ENCODE measurements around the gene UCN2. TPM values are rescaled to one million over a fixed set of nuclear protein-coding genes. Genes with fewer than 3 reads are reported as not detected.
"Not testable (repeated sequence)": the region's sequence is repeated elsewhere in the genome, so short reads cannot be mapped to it uniquely, and the experiment has no call there.

The UCN2 gene
- polyA plus RNA-seq, 4 donors: 0.40 to 0.65 (median 0.51) TPM; not detected in 1

DNA sequence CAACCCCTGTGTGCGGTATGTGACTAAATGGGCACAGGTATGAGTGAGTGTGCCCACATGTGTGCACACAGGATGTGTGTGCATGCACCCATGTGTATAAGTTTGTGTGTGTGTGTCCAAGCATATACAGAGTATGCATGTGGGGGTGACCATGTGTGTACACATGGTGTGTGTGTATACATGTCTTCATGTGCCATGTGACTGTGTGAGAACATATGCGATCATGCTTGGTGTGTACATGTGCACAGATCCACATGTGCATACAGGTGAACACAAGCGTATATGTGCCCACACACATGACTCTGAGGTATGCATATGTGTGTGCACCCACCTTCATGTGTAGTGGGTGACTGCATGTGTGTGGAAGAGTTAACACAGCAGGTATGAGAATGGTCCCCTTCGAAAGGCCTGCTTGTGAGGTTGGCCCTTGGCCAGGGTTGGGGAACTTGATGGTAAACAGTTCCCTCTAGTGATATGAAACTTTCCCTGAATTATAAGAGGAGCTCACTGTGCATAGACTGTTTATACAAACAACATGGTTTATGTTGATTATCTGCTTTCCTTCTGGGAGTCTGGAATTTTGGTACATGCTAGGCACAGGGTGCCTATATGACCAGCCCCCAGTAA is 17.3 kb downstream of the UCN2 start:
- no peak for DNase-seq (ENCODE audit: low read depth in 4 of 4, low spot score in 2 of 4)

GRCh38 chr3:48544141-48544540 is 19.4 kb downstream of the UCN2 start:
- DNase-seq (ENCODE audit: low read depth in 4 of 4, low spot score in 2 of 4): no peak

GRCh38 chr3:48543271-48543866 is 20.2 kb downstream of the UCN2 start:
- no peak for DNase-seq (ENCODE audit: low read depth in 4 of 4, low spot score in 2 of 4)

- no peak for DNase-seq (ENCODE audit: low read depth in 4 of 4, low spot score in 2 of 4)
Measured at GRCh38 chr3:48538451-48538850, 25.1 kb downstream of the UCN2 start.

- no peak for DNase-seq (ENCODE audit: low read depth in 4 of 4, low spot score in 2 of 4)
Measured at GRCh38 chr3:48536785-48537184, 26.8 kb downstream of the UCN2 start.

GRCh38 chr3:48536116-48536515 is 27.5 kb downstream of the UCN2 start:
- DNase-seq (ENCODE audit: low read depth in 4 of 4, low spot score in 2 of 4): no peak

DNA sequence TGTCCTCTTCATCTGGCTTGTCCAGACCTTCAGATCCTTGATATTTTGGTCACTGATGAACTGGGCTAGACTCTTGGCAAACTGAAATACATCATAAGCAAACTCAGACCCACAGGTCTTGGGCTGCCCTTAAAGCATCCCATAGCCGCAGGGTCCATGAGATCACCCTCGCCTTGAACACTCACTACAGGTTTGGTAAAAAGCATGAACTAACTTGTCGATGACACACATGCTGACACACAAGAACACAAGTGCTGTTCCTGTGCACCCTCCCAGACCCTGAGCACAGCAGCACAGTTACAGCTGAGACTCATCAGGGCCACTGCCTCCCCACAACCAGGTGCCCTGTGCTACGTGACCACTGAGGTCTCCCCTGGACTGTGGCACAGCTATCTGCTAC is 28.0 kb downstream of the UCN2 start:
- no peak for DNase-seq (ENCODE audit: low read depth in 4 of 4, low spot score in 2 of 4)

- DNase-seq (ENCODE audit: low read depth in 4 of 4, low spot score in 2 of 4): no peak
Measured at GRCh38 chr3:48532977-48533337, 30.6 kb downstream of the UCN2 start.

DNA sequence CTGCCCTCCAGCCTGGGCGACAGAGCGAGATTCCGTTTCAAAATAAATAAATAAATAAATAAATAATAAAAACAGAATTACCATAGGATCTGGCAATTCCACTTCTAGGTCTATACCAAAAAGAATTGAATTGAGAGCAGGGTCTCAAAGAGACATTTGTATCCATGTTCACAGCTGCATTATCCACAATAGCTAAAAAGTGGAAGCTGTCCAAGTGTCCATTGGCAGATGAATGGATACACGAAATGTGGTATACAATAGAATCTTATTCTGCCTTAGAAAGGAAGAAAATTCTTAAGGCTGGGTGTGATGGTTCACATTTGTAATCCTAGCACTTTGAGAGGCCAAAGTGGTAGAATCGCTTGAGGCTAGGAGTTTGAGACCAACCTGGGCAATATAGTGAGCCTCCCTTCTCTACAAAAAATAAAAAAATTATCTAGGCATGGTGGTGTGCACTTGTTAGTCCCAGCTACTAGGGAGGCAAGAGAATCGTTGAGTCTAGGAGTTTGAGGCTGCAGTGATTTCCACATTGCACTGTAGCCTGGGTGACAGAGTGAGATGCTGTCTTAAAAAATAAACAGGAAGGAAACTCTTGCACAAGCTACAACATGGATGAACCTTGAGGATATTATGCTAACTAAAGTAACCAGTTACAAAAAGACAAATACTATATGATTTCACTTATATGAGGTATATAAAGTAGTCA is 31.2 kb downstream of the UCN2 start:
- DNase-seq (ENCODE audit: low read depth in 4 of 4, low spot score in 2 of 4): no peak

- DNase-seq (ENCODE audit: low read depth in 4 of 4, low spot score in 2 of 4): not testable (repeated sequence)
Measured at GRCh38 chr3:48530701-48531100, 32.9 kb downstream of the UCN2 start.

DNA sequence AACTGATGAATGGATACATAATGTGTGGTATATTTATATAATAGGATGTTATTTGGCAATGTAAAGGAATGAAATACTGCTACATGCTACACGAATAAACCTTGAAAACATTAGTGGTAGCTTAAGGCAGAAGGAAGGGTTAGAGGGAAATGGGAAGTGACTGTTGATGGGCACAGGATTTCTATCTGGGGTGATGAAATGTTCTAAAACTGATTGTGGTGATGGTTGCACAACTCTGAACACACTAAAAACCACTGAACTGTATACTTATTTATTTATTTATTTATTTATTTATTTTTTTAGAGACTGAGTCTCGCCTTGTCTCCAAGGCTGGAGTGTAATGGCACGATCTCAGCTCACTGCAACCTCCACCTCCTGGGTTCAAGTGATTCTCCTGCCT is 34.8 kb downstream of the UCN2 start:
- DNase-seq (ENCODE audit: low read depth in 4 of 4, low spot score in 2 of 4): no peak

DNA sequence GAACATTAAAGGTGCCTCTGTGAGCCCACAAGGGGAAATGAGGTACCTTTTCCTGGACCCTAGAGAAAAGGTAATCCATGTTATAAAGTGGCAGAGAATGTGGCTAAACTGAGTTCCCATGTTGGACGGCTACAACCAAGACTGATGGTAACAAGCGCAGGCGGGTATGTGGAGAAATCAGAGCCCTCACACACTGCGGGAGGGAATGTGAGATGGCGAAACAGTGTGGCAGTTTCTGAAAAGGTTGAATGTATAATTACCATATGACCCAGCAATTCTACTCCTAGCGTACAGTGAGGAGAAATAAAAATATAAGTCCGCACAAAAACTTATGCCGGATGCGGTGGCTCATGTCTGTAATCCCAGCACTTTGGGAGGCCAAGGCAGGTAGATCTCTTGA is 35.5 kb downstream of the UCN2 start:
- no peak for DNase-seq (ENCODE audit: low read depth in 4 of 4, low spot score in 2 of 4)

GRCh38 chr3:48524970-48525369 is 38.6 kb downstream of the UCN2 start:
- no peak for DNase-seq (ENCODE audit: low read depth in 4 of 4, low spot score in 2 of 4)

DNA sequence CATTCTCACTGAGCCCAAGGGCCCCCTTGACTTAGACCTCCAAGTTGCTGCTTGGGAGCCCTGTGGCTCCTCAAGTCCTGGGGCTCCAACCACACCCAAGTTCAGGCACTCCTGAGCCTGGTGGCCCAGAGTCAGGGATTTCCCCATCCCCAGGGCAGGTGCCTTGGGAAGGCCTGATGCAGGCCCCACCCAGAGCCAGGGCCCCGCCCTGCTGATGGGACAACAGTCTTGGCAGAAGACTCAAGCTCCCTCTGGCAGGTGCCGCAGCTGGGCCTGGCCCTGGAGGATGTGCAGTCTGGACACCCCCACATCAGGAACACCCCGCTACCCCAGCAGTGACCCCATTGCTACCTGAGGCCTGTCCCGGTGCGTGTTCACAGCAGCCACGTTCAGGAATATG is 41.9 kb downstream of the UCN2 start:
- no peak for DNase-seq (ENCODE audit: low read depth in 4 of 4, low spot score in 2 of 4)

DNA sequence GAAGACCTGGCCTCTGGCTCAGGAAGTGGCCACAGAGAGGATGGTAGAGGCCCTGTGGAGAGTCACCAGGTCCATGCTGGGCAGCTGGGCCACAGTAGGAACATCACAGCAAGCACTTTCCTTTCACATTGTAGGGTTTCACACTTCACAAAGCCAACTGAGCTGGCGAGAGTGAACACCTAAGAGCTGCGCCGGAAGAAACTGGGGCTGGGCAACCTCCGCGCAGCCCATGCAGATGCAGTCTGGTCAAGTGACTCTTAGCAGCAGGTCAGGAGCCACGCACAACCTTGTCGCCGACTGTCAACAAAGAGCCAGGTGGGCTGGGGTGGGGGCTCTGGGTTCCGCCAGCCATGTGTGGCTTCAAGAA is 44.3 kb downstream of the UCN2 start:
- no peak for DNase-seq (ENCODE audit: low read depth in 4 of 4, low spot score in 2 of 4)

DNA sequence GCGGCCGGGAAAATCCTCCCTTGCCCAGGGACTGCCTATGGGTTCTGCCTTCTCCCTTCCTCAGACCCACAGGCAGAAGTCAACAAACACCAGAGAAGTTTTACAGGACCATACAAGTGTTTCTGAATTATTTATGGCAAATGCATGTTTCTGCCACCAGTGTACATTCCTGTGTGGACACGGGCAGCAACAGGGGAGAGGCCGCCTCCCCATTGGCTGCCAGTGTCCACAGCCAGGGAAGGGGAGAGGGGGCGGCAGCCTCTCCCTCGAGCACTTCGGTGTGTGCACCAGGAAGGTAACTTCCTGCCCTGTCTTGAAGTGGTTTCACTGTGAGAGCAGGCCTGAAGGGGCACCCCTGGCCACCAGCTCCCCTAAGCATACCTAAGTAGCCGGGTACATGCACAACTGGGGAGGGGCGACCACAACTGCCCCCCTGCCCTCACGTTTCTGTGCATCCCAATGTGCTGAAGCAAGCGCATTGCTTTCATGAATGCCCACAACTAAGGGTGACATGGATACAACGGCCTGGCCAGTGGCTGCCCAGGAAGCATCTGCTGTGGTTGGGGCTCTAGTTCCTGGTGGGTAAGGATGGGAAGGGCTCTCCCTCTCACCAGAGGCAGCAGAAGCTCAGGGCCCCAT is 44.8 kb downstream of the UCN2 start:
- no peak for DNase-seq (ENCODE audit: low read depth in 4 of 4, low spot score in 2 of 4)

DNA sequence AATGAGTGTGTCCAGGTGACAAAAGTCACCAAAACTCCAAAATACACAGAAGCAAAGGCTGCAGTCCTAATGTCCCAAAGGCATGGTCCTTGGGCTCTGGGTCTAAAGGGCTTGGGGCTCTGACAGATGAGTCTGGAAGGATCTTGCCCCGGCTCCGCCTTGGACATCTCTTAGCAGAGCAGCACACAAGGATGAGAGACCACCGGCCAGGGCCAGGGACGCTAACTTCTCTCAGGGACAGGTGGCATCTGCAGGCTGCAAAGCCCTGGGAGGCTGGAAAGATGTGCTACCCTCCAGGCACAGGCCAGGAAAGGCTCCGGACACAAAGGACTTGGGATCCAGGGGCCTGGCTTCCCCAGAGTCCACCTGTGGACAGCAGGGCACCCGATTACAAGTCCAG is 45.5 kb downstream of the UCN2 start:
- DNase-seq (ENCODE audit: low read depth in 4 of 4, low spot score in 2 of 4): no peak

DNA sequence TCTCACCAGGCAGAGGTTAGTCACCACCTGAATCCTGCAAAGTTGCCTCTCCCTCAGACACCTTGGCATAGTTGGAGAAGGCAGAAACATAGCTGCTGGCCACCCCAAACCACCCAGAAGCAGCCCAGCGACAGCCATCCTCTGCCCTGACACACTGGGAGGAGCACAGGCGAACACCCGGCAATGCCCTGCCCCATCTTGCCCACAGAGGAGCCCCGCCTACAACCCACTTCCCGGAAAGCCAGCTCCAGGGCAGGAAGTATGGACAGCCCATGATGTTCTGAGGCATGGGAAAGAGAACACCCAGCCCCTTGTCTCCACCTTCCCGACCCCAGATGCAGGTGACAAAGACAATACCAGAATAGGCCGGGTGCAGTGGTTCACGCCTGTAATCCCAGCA is 47.0 kb downstream of the UCN2 start:
- no peak for DNase-seq (ENCODE audit: low read depth in 4 of 4, low spot score in 2 of 4)

DNA sequence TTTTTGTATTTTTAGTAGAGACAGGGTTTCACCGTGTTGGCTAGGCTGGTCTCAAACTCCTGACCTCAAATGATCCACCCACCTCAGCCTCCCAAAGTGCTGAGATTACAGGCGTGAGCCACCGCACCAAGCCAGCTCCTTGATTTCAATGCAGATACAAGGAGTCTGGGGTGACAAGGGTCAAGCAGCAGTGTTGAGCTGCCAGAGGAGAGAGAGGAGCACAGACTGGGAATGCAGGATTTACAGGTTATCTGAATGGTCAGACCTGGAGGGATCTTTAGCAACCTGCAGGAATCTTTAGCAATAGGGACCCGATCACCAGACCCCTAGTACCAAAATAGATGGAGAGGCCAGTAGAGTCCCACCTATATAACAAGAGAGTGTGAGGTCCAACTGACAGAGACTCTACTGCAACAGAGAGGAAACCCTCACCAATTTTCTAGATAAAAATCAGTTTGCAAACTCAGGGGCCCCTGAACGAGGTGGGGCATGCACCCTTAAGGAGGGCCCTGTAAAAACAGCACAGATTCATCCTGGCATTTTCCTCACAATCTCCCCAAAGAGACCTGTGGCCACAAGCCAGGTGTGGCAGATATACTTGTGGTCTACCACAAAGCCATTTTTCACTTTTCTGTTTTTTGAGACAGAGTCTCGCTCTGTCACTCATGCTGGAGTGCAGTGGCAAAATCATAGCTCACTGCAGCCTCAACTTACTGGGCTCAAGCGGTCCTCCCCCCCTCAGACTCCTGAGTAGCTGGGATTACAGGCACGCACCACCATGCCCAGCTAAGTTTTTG is 49.0 kb downstream of the UCN2 start:
- no peak for DNase-seq (ENCODE audit: low read depth in 4 of 4, low spot score in 2 of 4)

Measured in left renal cortex interstitium (tissue), 4 donors.